ENCODE data around the gene TCF25.

Gene TCF25

DNA sequence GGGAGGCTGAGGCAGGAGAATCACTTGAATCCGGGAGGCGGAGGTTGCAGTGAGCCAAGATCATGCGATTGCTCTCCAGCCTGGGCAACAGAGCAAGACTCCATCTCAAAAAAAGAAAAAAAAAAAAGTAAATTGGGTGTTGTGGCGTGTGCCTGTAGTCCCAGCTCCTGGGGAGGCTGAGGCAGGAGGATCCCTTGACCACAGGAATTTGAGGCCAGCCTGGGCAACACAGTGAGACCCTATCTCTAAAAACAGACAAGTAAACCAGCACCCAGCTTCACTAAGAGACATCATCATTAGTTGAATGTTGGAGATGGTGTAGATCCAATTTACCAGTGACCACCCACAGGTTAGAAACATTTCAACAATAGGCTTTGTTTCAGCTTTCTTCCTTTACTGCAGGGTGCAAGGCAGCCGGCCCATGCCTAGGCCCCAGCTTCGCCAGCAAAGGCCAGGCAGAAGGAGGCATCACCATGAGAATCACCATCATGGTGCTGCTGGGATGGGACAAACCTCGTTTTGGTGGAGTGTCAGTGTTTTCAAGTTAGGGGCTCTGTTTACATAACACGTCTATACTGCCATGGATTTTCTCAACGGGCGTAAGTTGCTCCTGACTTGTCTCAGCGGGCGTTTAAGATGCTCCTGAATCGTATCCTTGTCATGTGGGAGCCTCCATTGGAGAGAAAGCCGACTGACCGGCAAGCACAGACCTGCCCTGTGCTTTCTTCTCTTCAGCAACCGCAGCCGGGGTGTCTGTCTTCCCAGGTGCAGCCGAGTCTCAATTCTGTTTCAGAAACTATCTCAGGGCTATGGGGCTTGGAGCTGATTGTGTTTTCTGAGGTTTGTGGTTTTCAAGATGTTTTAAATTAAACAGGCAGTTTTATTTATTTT, 7.3 kb downstream of the TCF25 start:
- no peak for DNase-seq

DNA sequence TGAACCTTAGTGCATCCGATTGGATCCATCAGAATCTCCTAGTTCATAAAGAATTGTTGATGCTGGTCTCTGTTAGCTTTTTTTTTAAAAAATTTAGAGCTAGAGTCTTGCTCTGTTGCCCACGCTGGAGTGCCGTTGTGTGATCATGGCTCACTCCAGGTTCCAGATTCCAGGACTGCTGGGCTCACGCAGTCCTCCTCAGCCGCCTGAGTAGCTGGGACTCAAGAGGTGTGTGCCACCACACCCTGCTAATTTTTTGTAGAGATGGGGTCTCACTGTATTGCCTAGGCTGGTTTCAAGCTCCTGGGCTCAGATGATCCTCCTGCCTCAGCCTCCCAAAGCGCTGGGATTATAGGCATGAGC, 8.0 kb downstream of the TCF25 start:
- no peak for DNase-seq

DNA sequence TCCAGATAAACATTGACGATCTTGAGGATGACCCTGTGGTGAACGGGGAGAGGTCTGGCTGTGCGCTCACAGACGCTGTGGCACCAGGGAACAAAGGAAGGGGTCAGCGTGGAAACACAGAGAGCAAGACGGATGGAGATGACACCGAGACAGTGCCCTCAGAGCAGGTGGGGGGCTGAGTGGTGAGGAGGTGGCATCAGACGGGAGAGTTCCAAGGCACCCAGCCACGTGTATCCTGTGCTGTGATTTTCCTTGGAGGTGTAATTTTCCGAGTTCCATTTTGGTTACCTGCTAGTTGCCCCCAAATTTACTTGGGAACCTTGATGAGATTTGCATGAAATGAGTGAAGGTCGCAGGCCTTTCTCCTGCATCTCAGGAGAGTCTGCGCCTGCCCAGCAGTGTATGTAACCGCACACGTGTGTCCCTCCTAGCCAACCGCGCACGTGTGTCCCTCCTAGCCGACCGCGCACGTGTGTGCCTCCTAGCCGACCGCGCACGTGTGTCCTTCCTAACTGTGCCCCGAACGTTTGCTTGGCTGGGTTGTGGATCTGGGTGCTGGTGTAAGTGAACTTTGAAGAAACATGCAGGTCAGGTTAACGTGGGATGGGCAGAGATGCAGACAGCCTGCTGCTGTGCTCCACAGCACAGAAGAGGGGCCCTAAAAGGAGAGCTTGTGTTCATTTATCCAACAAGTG, 10.1 kb downstream of the TCF25 start:
- DNase-seq: no peak

DNA sequence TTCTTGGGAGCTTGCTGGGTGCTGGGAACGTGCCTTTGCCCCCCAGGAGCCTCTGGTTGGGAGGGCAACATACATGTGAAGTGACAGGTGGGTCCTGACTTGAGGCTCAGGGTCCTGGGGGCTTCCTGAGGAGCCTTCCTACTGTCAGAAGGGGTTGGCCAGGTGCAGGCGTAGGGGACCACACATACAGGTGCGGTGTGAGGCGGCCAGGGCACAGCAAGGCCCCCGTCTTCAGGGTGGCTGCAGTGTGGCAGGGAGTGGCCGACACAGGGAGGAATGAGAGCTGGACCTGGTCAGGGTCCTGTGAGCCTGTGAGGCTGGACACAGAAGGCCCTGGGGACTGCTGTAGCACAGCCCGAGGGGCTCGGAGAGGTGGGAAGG, 10.6 kb downstream of the TCF25 start:
- no peak for DNase-seq

DNA sequence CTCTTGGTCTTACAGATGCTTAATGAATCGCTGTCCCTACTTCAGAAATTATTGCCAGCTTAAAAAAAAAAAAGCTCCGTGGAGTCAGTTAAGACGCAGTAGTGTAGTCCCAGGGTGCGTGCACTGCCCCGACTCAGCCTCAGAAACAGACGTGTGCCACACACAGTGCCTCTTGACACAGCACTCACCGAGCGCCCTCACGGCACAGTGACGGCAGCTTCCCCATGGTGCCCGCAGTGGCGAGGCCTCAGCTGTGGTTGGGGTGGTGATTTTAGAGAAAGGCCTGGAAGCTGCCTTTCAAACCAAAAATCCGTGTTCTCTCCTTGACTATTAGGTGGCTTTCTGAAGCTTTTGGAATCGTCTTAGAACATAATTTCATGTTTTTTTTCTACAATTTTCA, 13.9 kb downstream of the TCF25 start:
- no peak for DNase-seq

DNA sequence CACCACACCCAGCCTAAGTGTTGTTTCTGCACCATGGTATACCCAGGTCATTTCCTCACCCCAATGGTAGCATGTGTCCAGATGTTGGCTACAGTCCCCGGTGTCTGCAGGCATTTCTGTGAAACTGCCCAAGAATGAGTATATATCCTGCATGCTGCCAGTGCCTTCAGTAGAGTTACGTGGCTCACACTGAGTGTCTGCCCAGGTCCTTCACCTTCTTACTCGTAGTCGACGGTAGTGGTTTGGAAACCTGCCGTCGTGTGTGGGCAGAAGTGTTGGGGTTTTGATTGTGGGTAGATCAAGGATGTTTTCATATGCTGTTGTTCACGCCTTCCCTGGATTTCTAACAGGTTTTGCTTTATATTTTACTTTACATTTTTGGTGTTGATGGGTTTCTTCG, 16.8 kb downstream of the TCF25 start:
- DNase-seq: peak; percentile 52

DNA sequence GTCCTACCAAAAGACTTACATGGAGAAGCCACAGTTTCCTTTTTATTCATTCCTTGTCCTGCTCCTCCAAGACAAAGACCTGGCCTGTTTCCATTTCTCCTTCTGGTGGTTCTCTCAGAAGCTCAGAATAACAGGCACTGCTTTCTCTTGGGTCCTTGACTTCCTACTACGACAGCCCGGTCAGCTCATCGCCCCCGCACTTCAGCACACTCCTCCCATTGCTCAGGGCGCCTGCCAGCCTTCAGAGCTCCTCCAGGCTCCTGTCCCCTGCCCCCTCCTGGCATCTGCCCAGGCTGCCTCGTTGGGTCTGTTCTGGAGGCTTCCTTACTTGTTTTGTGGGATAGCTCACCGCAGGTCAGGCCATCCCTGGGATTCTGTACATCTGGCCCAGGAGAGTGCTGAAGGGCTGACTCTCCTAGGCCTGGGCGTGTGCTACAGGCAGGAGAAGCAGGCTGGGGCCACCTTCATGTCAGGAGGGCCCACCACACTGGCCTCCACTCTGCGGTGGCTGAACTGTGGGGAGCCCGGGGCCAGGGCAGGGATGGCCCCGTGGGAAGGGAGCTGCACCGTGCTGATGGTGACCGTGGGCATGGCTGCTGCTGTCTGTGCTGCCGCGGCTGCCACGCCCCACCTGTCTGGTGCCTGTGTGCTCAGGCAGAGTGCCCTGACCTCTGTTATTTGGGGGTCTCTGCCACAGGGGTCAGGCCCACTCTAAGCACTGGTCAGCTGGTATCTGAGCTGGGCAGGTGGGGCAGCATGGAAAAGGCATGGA, 17.7 kb downstream of the TCF25 start:
- no peak for DNase-seq

DNA sequence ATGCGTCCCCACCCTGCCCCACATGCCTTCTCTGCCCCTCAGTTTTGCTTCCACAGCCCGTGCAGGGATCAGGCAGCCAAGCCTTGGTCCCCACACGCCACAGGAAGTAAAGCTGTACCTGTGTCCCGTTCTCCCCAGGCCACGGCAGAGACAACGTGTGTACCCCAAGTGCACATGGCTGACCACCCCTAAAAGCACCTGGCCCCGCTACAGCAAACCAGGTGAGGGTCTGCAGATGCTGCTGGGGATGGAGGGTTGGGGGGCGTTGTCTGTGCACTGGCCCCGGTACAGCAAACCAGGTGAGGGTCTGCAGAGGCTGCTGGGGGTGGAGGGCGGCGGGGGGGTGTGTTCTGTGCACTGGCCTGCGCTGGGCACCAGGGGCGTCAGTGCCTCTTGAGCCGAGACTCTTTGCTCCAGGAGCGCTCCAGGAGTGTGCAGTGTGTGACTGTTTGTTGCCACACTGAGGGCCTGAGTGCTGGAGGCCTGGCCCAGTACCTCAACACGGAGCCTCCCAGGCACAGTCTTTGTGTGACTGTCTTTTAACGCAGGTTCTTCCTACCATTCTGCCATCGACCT, 18.8 kb downstream of the TCF25 start:
- no peak for DNase-seq

DNA sequence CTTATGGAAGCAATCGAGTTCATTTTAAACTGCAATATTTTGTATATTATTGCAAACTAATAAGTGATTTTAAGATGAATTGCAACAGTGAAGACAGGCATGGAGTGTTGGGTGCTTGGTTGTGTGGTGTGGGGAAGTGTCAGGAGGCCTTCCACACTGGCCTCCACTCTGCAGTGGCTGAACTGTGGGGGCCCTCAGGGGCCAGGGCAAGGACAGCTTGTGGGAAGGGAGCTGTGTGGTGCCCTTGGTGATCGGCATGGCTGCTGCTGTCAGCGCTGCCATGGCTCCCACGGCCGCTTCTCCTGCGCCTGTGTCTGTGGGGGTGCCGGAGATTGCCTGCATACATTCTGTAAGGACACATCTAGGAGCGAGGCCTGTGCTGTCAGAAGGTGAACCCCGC, 19.2 kb downstream of the TCF25 start:
- no peak for DNase-seq

DNA sequence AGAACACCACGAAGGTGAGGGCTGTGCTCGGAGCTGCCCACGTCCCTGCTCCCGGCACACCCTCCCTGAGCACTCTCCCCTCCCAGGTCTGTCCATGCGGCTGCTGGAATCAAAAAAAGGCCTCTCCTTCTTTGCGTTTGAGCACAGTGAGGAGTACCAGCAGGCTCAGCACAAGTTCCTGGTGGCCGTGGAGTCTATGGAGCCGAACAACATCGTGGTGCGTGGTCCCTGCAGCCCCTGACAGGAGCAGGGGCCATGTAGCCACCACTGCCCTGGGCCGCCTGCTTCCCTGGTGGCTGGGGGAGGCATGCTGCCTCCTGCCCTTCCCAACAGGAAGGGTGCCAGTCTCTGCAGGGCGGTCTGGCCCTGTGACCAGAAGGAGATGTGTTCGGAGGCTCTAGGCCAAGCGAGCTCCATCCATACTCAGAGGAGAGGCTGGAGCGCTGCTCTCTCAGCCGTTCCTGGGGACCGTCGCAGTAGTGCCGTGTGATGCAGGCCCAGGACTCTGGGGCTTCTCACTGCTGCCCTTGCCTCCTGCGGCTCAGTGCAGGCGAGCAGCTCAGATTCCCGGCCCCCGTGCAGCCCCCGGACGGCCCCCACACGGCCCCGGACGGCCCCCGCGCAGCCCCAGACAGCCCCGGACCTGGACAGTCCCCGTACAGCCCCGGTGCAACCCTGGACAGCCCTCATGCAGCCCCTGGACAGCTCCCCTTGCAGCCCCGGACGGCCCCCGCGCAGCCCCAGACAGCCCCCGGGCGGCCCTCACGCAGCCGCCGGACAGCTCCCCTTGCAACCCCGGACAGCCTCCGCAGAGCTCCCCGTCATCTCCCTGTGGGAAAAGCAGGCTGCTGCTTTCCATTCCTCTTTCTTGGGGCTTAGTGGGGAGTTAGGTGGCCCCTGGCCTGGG, 20.5 kb downstream of the TCF25 start:
- no peak for DNase-seq

DNA sequence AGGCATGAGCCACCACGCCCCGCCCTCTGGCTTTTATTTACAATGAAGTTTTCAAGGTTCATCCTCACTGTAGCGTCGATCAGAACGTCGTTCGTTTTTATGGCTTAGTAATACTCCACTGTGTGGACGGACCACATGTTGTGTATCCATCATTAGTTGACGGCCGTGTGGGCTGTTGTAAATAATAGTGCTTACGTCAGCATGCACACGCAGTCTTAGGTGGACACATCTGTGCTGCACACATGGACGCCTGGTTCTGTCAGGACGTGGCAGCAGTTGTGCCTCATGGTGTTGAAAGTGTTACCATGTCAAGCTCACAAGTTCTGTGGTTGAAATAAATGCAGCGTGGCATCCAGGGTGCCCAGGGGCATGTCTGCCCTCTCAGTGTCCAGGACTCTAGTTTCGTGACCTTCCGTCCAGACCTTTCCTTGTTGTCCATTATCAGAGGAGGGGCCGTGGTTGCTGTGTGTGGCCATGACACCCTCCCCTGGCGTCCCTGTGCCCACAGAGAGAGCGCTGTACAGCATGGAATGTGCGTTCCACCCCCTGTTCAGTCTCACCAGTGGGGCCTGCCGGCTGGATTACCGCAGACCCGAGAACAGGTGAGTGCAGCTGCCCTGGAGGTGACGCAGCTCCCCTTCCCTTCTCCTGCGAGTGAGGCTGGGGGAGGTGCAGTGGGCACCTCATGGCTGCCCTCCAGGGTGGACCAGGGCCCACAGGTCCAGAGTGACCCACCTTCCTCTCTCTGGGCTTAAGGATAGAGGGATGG, 22.3 kb downstream of the TCF25 start:
- DNase-seq: no peak

DNA sequence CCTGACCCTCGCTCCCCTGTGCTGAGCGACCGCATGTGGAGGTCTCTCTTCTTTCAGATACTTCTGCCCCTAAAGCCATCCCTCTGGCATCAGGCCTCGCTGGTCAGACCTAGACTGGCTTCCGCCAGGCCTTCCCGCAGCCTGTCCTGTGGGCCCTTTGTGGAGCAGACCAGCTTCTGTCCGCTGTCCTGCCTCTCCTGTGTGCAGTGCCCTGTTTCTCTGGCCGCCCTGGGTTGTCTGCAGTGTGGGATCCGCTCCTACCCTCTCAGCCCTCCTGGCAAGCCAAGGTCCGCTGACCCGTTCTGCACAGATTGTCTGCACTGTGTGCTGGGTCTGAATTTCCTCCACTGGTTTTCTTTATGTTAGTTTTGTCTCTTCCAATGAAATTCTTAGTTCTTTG, 23.8 kb downstream of the TCF25 start:
- no peak for DNase-seq

DNA sequence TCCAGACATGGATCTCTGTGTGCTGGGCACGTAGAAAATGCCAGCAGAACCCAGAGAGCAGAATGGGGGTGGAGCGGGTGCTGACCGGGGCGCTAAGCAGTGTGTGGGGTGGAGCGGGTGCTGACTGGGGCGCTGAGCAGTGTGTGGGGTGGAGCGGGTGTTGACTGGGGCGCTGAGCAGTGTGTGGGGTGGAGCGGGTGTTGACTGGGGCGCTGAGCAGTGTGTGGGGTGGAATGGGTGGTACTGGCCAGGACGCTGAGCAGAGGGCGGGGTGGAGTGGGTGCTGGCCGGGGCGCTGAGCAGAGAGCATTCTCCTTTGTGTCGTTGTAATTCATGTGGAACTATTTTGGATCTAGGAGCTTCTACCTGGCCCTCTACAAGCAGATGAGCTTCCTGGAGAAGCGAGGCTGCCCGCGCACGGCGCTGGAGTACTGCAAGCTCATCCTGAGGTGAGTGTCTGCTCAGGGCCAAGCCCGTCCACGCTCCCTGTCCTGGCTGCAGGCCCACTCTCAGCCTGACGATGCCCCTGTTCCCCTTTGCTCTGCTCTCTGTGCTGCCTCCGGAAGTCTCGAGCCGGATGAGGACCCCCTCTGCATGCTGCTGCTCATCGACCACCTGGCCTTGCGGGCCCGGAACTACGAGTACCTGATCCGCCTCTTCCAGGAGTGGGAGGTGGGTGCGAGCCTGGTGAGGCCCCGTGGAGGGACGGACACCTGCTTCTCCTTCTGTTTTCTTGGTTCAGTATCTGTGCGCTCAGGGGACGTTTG, 25.0 kb downstream of the TCF25 start:
- no peak for DNase-seq

DNA sequence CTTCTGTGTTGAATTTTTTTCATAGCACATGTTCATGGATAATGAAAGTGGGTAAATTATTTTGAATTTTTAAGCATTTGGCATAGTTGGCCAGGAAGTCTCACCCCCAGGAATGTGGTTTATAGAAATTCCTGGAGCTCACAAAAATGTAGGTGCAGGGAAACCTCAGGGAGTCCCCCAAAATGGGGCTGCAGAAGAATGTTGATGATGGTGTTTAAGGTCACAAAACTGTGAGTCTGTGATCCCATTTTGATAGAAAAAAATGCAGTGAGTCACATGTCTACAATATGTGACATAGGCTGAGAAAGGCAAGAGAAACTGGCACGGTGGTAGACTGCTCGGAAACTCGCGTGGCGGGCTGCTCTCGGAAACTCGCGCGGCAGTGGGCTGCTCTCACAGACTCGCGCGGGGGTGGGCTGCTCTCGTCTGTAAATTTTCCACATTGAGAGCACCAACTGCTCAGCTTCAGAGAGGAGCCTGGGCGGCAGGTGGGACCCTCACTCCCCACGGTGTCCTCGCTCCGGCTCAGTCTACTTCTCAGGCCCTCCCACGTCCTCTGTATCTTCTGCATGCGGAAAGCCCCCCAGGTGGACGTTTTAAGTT, 26.6 kb downstream of the TCF25 start:
- DNase-seq: no peak

DNA sequence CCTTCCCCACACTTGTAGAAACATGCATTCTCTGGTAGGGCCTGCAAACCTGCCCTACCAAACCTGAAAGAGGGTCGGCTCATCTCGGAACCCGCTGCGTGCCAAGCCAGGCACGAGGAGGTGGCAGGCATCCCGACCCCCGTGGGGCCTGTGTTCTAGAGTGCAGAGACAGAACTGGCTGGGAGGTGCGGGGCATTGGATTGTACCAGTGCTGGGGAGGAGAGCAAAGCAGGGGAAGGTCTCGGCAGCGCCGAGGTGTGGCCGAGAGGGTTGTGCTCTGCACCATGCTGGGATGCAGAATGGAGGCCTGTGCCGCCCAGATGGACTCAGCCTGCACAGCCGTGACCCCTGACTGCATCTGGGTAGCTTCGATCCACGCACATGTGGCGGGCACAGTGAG, 27.5 kb downstream of the TCF25 start:
- no peak for DNase-seq

DNA sequence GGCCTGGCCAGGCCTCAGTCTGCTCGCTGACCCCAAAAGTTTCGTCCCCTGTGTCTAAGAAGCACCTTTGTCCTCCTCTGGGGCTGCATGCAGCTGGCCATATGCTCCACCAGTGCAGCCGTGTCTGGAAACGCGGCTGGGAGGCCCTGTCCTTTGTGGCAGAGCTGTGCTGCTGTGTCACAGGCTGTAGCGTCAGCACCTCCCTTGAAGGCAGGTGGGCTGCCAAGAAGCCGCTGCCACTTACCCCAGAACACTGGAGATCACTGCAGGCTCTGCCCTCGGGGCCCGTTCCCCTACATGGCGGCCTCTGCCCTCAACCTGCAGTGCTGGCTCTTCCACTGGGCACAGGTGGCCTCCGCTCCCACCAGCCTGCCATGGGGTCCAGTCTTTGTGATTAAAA, 29.6 kb downstream of the TCF25 start:
- no peak for DNase-seq

DNA sequence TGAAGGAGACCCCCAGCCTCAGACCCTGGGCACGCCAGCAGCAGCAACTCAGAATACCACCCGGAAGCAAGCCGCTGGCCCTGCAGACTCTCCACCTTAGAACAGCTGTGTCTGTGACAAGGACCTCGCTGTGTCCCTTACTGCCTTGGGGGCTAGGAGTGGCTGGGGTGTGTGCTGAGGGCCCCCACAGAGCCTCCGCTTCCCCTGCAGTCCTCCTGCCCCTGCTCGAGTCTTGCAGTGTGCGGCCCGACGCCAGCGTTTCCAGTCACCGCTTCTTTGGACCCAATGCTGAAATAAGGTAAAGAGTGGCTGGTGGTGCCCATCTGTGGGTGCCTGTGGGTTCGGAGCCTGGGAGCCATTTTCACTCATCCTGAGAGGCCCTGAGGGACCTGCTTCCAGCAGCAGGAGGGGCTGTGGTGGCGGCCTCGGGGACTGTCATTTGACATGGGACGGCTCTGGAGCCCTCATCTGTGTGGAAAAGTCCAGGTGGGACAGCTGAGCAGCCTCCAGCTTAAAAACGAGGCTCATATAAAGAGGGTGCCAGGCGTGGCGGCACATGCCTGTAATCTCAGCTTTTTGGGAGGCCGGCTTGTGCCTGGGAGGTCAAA, 30.6 kb downstream of the TCF25 start:
- DNase-seq: no peak

DNA sequence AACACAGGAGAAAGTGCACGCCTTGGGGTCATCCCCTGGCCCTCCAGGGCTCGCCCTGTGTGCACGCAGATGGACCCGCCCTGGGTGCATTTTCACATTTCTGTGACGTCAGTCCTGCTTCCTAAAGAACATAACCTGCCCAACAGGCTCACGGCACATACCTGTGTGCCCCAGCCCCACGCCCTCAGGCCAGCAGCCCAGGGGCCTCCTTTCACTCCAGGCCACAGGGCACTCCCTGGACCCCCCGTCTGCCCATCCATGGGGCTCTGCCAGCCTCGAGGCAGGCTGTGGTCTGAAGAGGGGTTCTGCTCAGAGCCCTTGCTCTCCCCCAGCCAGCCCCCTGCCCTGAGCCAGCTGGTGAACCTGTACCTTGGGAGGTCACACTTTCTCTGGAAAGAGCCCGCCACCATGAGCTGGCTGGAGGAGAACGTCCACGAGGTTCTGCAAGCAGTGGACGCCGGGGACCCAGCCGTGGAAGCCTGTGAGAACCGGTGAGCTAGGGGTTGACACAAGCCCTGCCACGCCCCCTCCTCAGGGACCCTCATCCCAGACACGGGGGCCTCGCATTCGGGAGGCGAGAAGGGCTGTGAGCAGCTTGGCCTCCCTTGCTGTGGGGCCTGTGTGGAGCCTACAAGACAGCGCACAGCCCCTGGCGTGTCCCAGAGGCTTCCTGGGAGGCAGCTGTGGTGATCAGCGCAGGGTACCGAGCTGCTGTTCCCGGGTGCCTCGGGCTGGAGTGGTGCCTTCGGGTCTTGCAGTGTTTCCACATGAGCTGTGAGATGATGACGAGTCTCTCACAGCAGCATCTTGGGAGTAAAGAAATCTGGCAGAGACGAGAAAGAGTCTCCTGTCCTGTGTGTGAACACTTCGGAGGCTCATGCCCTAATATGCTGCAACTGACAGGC, 31.5 kb downstream of the TCF25 start:
- DNase-seq: no peak
